SK-N-DZ (cell line): ENCODE results near the gene XPO4.

Experiments
- DNase-seq: peaks from one replicate; pipeline ENCODE4 v3.0.0-alpha.2; 2015; ENCODE audit warnings: low spot score

Gene XPO4

DNA sequence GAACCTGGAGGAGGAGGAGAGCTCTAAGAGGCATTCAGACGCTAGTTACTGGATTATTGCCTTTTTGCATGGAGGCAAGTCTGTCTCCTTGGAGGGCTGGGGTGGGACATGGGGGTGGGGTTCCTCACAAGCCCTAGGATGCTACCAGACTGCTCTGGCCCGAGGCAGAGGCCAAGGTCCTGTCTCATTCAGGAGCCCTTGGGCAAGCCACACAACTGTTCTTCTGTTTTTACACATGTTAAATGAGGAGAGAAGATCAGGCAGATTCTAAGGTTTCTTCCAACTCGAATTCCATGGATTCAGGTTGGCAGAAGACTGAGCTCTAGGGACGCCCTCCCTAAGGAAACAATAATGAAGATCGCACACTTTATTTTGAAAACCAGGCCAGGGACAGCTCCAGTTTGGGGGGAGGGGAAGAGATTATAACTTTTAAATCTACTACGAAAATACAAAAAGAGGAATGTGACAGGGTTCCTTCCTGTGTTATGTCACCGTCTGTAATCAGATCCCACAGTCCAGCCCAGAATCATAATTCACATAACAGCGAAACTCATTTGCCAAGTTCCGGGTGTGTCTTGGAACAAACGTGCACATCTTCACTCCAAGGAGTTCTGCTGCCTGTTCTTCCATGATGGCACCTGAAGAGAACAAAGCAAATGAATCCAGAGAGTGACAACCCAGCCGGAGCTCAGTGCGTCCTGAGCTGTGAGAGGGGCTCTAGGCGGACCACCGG is 173.8 kb downstream of the XPO4 start:
- no peak for DNase-seq

DNA sequence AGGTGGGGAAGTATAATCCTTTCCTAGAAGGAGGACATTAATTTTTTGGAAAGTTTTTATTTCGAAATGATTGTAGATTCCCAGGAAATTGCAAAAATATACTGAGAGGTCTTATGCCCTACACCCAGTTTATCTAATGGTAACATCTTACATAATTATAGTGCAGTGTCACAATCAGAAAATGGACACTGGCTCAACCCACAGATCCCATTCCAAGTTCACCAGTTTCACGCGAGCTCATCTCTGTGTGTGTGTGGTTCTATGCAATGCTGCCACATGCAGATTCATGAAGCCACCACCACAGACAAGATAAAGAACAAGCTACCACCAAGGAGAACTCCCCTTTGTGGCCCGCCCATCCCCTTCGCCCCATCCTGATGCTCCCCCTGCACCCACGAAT is 174.7 kb downstream of the XPO4 start:
- no peak for DNase-seq
